WTC11 (cell line): ENCODE results near the gene LRP3. TPM values are rescaled to one million over a fixed set of nuclear protein-coding genes. Genes with fewer than 3 reads are reported as not detected.
A peak's percentile ranks its signal among the peaks of the same experiment; 100 is the strongest.

Experiments used
- ATAC-seq: fragments of 200-7000 bp; cut with Tn5 transposase; 2 replicates; pipeline ENCODE4 v1.10.0; 2021; ENCODE audit warnings: mild to moderate bottlenecking, moderate library complexity
- CTCF ChIA-PET: fragments of 300-600 bp; sonication (Branson Sonifier 250); formaldehyde crosslinking; loops from one replicate; lab custom pipeline; 2021; ENCODE audit warnings: antibody characterized with exemption; lab: Charles Lee
- POLR2A ChIA-PET: fragments of 350-600 bp; sonication (Branson Sonifier 250); formaldehyde crosslinking; loops from one replicate; lab custom pipeline; 2021; ENCODE audit warnings: antibody characterized with exemption; lab: Charles Lee
- DNase-seq: peaks from one replicate; pipeline ENCODE4 v3.0.0; 2021; ENCODE audit warnings: low spot score
- H3K27ac Mint-ChIP-seq: 2 replicates; pipeline ENCODE4 v1.8.0; 2021; ENCODE audit warnings: mixed read lengths
- H3K27me3 Mint-ChIP-seq: 2 replicates; pipeline ENCODE4 v1.8.0; 2021; ENCODE audit warnings: low read depth, mild to moderate bottlenecking, moderate library complexity, mixed read lengths
- H3K36me3 Mint-ChIP-seq: 2 replicates; pipeline ENCODE4 v1.8.0; 2021; ENCODE audit warnings: mixed read lengths
- H3K4me1 Mint-ChIP-seq: 2 replicates; pipeline ENCODE4 v1.8.0; 2022; ENCODE audit warnings: mixed read lengths
- H3K4me3 Mint-ChIP-seq: 2 replicates; pipeline ENCODE4 v1.8.0; 2021; ENCODE audit warnings: mild to moderate bottlenecking, moderate library complexity, mixed read lengths
- H3K9me3 Mint-ChIP-seq: 2 replicates; pipeline ENCODE4 v1.8.0; 2021; ENCODE audit warnings: mixed read lengths
- ATF3 ChIP-seq: sonication (generic); formaldehyde crosslinking; conservative IDR thresholded peaks from 2 replicates; pipeline ENCODE4 v1.8.1; 2022; ENCODE audit warnings: mild to moderate bottlenecking, missing genetic modification reagents
- CREB1 ChIP-seq: sonication (generic); formaldehyde crosslinking; IDR thresholded peaks from 2 replicates; pipeline ENCODE4 v1.8.0; 2023; ENCODE audit warnings: mild to moderate bottlenecking, missing genetic modification reagents
- E2F1 ChIP-seq: sonication (generic); formaldehyde crosslinking; IDR thresholded peaks from 2 replicates; pipeline ENCODE4 v1.8.0; 2022; ENCODE audit warnings: mild to moderate bottlenecking, missing genetic modification reagents
- NR1H2 ChIP-seq: sonication (generic); formaldehyde crosslinking; IDR thresholded peaks from 2 replicates; pipeline ENCODE4 v1.9.0; 2021; ENCODE audit warnings: mild to moderate bottlenecking, moderate library complexity, missing genetic modification reagents
- PRDM15 ChIP-seq: sonication (generic); formaldehyde crosslinking; IDR thresholded peaks from 2 replicates; pipeline ENCODE4 v1.8.0; 2022; ENCODE audit warnings: missing genetic modification reagents
- SMAD3 ChIP-seq: sonication (generic); formaldehyde crosslinking; IDR thresholded peaks from 2 replicates; pipeline ENCODE4 v1.8.0; 2022; ENCODE audit warnings: missing genetic modification reagents, mild to moderate bottlenecking, borderline replicate concordance
- STAT6 ChIP-seq: sonication (generic); formaldehyde crosslinking; conservative IDR thresholded peaks from 2 replicates; pipeline ENCODE4 v1.8.1; 2023; ENCODE audit warnings: mild to moderate bottlenecking, low read depth, missing genetic modification reagents, moderate library complexity
- TEAD4 ChIP-seq: sonication (generic); formaldehyde crosslinking; IDR thresholded peaks from 2 replicates; pipeline ENCODE4 v1.8.0; 2022; ENCODE audit warnings: mild to moderate bottlenecking, missing genetic modification reagents
- ZBTB43 ChIP-seq: sonication (generic); formaldehyde crosslinking; IDR thresholded peaks from 2 replicates; pipeline ENCODE4 v1.8.1; 2023; ENCODE audit warnings: mild to moderate bottlenecking, missing genetic modification reagents
- ZNF138 ChIP-seq: sonication (generic); formaldehyde crosslinking; conservative IDR thresholded peaks from 2 replicates; pipeline ENCODE4 v1.8.1; 2022; ENCODE audit warnings: mild to moderate bottlenecking, moderate library complexity, missing genetic modification reagents
- ZNF317 ChIP-seq: sonication (generic); formaldehyde crosslinking; IDR thresholded peaks from 2 replicates; pipeline ENCODE4 v1.8.1; 2023; ENCODE audit warnings: low read depth, mild to moderate bottlenecking, moderate library complexity, missing genetic modification reagents, borderline replicate concordance
- ZNF396 ChIP-seq: fragments of 250-450 bp; sonication (Bioruptor Pico); IDR thresholded peaks from 2 replicates; pipeline ENCODE4 v1.8.0; 2021; ENCODE audit warnings: mild to moderate bottlenecking, moderate library complexity, borderline replicate concordance
- ZNF423 ChIP-seq: fragments of 250-450 bp; sonication (Bioruptor Pico); IDR thresholded peaks from 2 replicates; pipeline ENCODE4 v2.1.2; 2022; ENCODE audit warnings: mild to moderate bottlenecking, moderate library complexity
- ZNF671 ChIP-seq: fragments of 250-450 bp; sonication (Bioruptor Pico); IDR thresholded peaks from 2 replicates; pipeline ENCODE4 v1.8.0; 2021; ENCODE audit warnings: mild to moderate bottlenecking
- total RNA-seq: library from RNA; stranded (reverse); gene quantifications from 3 replicates; pipeline ENCODE4 v1.2.3, GENCODE V29; 2021
- TF ChIP-seq, protein P1 (sequence below): sonication (generic); formaldehyde crosslinking; IDR thresholded peaks from 2 replicates; pipeline ENCODE4 v1.8.1; 2023; ENCODE audit warnings: mild to moderate bottlenecking, moderate library complexity, missing genetic modification reagents
- TF ChIP-seq, protein P2 (sequence below): fragments of 200-600 bp; IDR thresholded peaks from 2 replicates; pipeline ENCODE4 v1.8.0; 2022; ENCODE audit warnings: antibody characterized with exemption

LRP3 gene
- total RNA-seq, 1 experiment from 2014 or later: 47.0 TPM

GRCh38 chr19:33217881-33218280 is 23.8 kb downstream of the LRP3 start (continued):
- TF ChIP-seq E2F1 (no peak), TEAD4 (no peak), STAT6 (CRISPR knock-in tag) (no peak), CREB1 (no peak), ZNF423 (CRISPR knock-in tag) (no peak)
- TF ChIP-seq, protein P1, sequence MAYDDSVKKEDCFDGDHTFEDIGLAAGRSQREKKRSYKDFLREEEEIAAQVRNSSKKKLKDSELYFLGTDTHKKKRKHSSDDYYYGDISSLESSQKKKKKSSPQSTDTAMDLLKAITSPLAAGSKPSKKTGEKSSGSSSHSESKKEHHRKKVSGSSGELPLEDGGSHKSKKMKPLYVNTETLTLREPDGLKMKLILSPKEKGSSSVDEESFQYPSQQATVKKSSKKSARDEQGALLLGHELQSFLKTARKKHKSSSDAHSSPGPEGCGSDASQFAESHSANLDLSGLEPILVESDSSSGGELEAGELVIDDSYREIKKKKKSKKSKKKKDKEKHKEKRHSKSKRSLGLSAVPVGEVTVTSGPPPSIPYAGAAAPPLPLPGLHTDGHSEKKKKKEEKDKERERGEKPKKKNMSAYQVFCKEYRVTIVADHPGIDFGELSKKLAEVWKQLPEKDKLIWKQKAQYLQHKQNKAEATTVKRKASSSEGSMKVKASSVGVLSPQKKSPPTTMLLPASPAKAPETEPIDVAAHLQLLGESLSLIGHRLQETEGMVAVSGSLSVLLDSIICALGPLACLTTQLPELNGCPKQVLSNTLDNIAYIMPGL (CRISPR knock-in tag): no peak

DNA sequence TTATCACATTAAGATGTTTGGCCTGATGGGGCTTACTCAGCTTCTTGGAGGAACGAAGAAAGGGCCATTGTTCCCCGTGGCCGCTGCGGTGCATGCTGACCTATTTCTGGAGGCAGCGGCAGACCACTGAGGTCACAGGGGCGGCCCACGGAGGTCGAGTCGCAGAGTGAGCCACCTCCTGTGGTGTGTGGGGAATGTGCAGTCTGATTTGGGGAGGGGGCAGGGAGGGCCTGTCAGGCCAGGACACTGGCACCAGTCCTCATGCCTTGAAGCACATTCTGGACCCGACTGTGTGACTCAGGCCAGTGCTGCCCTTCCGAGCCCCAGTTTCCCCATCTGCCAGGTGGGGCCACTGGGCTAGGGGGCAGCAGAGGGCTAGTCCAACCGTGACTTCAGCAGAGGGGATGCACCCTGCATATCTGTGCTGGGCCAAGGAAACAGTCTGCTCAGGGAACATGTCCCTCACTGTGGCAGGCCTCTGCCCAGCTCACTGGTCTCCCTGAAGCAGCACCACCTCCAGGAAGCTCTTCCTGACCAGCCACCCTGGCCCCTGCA is 25.2 kb downstream of the LRP3 start:
- Mint-ChIP-seq H3K9me3 (no peaks in the 10 kb centered on the region), H3K27ac (no peak overlapping the region), H3K27me3 (peaks cover 14% of the 10 kb centered on the region), H3K4me1 (0 out of 2 replicates have a peak, but pooled peaks cover 6% of the 10 kb centered on the region), H3K36me3 (no peaks in the 10 kb centered on the region), H3K4me3 (no peak overlapping the region)
- DNase-seq: peak; percentile 59
- POLR2A ChIA-PET: interaction anchor here (0.5 kb wide), 1 partner anchor 47 kb away, joined by 4 read pairs; no protein-coding TSS in a partner anchor
- TF ChIP-seq NR1H2: no peak
- TF ChIP-seq, protein P2, sequence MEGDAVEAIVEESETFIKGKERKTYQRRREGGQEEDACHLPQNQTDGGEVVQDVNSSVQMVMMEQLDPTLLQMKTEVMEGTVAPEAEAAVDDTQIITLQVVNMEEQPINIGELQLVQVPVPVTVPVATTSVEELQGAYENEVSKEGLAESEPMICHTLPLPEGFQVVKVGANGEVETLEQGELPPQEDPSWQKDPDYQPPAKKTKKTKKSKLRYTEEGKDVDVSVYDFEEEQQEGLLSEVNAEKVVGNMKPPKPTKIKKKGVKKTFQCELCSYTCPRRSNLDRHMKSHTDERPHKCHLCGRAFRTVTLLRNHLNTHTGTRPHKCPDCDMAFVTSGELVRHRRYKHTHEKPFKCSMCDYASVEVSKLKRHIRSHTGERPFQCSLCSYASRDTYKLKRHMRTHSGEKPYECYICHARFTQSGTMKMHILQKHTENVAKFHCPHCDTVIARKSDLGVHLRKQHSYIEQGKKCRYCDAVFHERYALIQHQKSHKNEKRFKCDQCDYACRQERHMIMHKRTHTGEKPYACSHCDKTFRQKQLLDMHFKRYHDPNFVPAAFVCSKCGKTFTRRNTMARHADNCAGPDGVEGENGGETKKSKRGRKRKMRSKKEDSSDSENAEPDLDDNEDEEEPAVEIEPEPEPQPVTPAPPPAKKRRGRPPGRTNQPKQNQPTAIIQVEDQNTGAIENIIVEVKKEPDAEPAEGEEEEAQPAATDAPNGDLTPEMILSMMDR: peak; percentile 15; the same call in 1 of the 2 replicates
- peak; percentile 65 for ATAC-seq
- CTCF ChIA-PET: interaction anchor here (1.5 kb wide), 1 partner anchor 35 kb away, joined by 3 read pairs; no protein-coding TSS in a partner anchor

- Mint-ChIP-seq H3K27me3 (peaks cover 22% of the 10 kb centered on the region), H3K4me1 (peaks cover 9% of the 10 kb centered on the region; the same call in 1 of the 2 replicates), H3K9me3 (no peaks in the 10 kb centered on the region), H3K27ac (no peak overlapping the region), H3K4me3 (no peak overlapping the region), H3K36me3 (no peaks in the 10 kb centered on the region)
- ATAC-seq: no peak
- no peak for DNase-seq
- no peak for TF ChIP-seq PRDM15 (CRISPR knock-in tag)
- TF ChIP-seq ZNF138 (CRISPR knock-in tag): no peak
- TF ChIP-seq ZBTB43 (CRISPR knock-in tag): no peak
- no peak for TF ChIP-seq ZNF317
- TF ChIP-seq ZNF671 (CRISPR knock-in tag): no peak
- TF ChIP-seq SMAD3 (CRISPR knock-in tag): no peak
- TF ChIP-seq ATF3: no peak
- TF ChIP-seq ZNF396 (CRISPR knock-in tag): no peak
- ChIA-PET POLR2A (interaction anchor here (0.5 kb wide), 1 partner anchor 47 kb away, joined by 4 read pairs; no protein-coding TSS in a partner anchor), CTCF (interaction anchor here (1.5 kb wide), 1 partner anchor 36 kb away, joined by 3 read pairs; no protein-coding TSS in a partner anchor)
These were observed 26.0 kb downstream of the LRP3 start for GRCh38 chr19:33220115-33220514.
